ENCODE results near the gene LYPD3. TPM values are rescaled to one million over a fixed set of nuclear protein-coding genes. Genes with fewer than 3 reads are reported as not detected.

Gene LYPD3
- total RNA-seq, 3 donors from 2014 or later (not counting 1 experiment from before 2014, with no cell fraction given) = 1.3 to 2.4 (median 1.7) TPM

- H3K4me3 Mint-ChIP-seq = no peak overlapping the region
- H3K27me3 Mint-ChIP-seq (ENCODE audit: low read depth in 2 of 2) = no peaks in the 10 kb centered on the region
- no peaks in the 10 kb centered on the region for H3K36me3 Mint-ChIP-seq
- intact Hi-C loops (cut with micrococcal nuclease) = no loop called here
- no peak for DNase-seq
- Histone ChIP-seq H3K4me3 (ENCODE audit: low read length) (no peak overlapping the region), H3K9me3 (ENCODE audit: control insufficient read depth, insufficient read depth, low read length) (no peaks in the 10 kb centered on the region), H3K36me3 (ENCODE audit: control insufficient read depth, insufficient read depth, low read length) (peaks cover 2% of the 10 kb centered on the region), H3K4me1 (ENCODE audit: control insufficient read depth, insufficient read depth, low read length) (peaks cover 21% of the 10 kb centered on the region), H3K27ac (ENCODE audit: low read length) (no peak overlapping the region), H3K27me3 (ENCODE audit: control insufficient read depth, insufficient read depth, low read length) (no peaks in the 10 kb centered on the region)
- 98% methylated on average over 43 of the region's 43 CpGs for whole genome bisulfite sequencing (ENCODE audit: insufficient coverage)
- no peaks in the 10 kb centered on the region for H3K9me3 Mint-ChIP-seq
- H3K27ac Mint-ChIP-seq = no peak overlapping the region
- peaks cover 21 to 31% of the 10 kb centered on the region in 2 donors for H3K4me1 Mint-ChIP-seq
- ATAC-seq = no peak
- no peak for TF ChIP-seq CTCF (IDR thresholded peaks at IDR 0.05)
These were observed 36.4 kb upstream of the LYPD3 start for GRCh38 chr19:43501661-43502418.

- ATAC-seq = no peak
- Histone ChIP-seq H3K27ac (ENCODE audit: low read length) (no peak overlapping the region), H3K27me3 (ENCODE audit: control insufficient read depth, insufficient read depth, low read length) (no peaks in the 10 kb centered on the region), H3K4me1 (ENCODE audit: control insufficient read depth, insufficient read depth, low read length) (peaks cover 12% of the 10 kb centered on the region), H3K4me3 (ENCODE audit: low read length) (no peak overlapping the region), H3K36me3 (ENCODE audit: control insufficient read depth, insufficient read depth, low read length) (peaks cover 10% of the 10 kb centered on the region), H3K9me3 (ENCODE audit: control insufficient read depth, insufficient read depth, low read length) (no peaks in the 10 kb centered on the region)
- Mint-ChIP-seq H3K27me3 (ENCODE audit: low read depth in 2 of 2) (no peaks in the 10 kb centered on the region), H3K4me3 (no peak overlapping the region), H3K4me1 (peaks cover 11 to 19% of the 10 kb centered on the region in 2 donors), H3K9me3 (no peaks in the 10 kb centered on the region), H3K36me3 (no peaks in the 10 kb centered on the region), H3K27ac (peak overlapping the region in 1 of 2 donors; percentile 54)
- no peak for TF ChIP-seq CTCF (IDR thresholded peaks at IDR 0.05)
- intact Hi-C loops (cut with micrococcal nuclease) = no loop called here
- no peak for DNase-seq
- 92% methylated on average over 3 of the region's 3 CpGs for WGBS (ENCODE audit: insufficient coverage)
These were observed 33.6 kb upstream of the LYPD3 start for GRCh38 chr19:43499042-43499441.

GRCh38 chr19:43498233-43498842 lies 32.9 kb upstream of the LYPD3 start:
- Mint-ChIP-seq H3K36me3 (no peaks in the 10 kb centered on the region), H3K4me1 (peaks cover 4 to 12% of the 10 kb centered on the region in 2 donors), H3K9me3 (no peaks in the 10 kb centered on the region), H3K27ac (peak overlapping the region in 1 of 2 donors; percentile 54), H3K27me3 (ENCODE audit: low read depth in 2 of 2) (no peaks in the 10 kb centered on the region), H3K4me3 (no peak overlapping the region)
- peaks cover 10% of the 10 kb centered on the region for H3K36me3 ChIP-seq (ENCODE audit: control insufficient read depth, insufficient read depth, low read length)
- no peak for TF ChIP-seq CTCF (IDR thresholded peaks at IDR 0.05)
- intact Hi-C loops (cut with micrococcal nuclease) = no loop called here
- peaks cover 8% of the 10 kb centered on the region for H3K4me1 ChIP-seq (ENCODE audit: control insufficient read depth, insufficient read depth, low read length)
- H3K9me3 ChIP-seq (ENCODE audit: control insufficient read depth, insufficient read depth, low read length) = no peaks in the 10 kb centered on the region
- no peak overlapping the region for H3K4me3 ChIP-seq (ENCODE audit: low read length)
- DNase-seq = no peak
- WGBS (ENCODE audit: insufficient coverage) = 95% methylated on average over 4 of the region's 5 CpGs
- no peak overlapping the region for H3K27ac ChIP-seq (ENCODE audit: low read length)
- ATAC-seq = no peak
- no peaks in the 10 kb centered on the region for H3K27me3 ChIP-seq (ENCODE audit: control insufficient read depth, insufficient read depth, low read length)
